GM23338 (cell line): ENCODE measurements around the gene GRAMD1A. TPM values are rescaled to one million over a fixed set of nuclear protein-coding genes. Genes with fewer than 3 reads are reported as not detected.
A peak's percentile ranks its signal among the peaks of the same experiment; 100 is the strongest.

Experiments used
- ATAC-seq: fragments of 200-7000 bp; cut with Tn5 transposase; 3 replicates; pipeline ENCODE4 v1.9.1; 2020
- DNase-seq: peaks from one replicate; pipeline ENCODE4 v3.0.0-alpha.2; 2015; ENCODE audit warnings: low spot score
- H2AFZ ChIP-seq: fragments of 200-600 bp; sonication (generic); 2 replicates; pipeline ENCODE4 v1.8.0; 2016; ENCODE audit warnings: antibody characterized with exemption, mild to moderate bottlenecking, moderate library complexity
- H3F3A ChIP-seq: fragments of 200-600 bp; sonication (generic); replicated peaks from 2 replicates; pipeline ENCODE4 v1.8.0; 2017; ENCODE audit warnings: antibody characterized with exemption, mixed run types, low read depth
- H3K27ac ChIP-seq: fragments of 200-600 bp; sonication (generic); 2 replicates; pipeline ENCODE4 v1.6.1; 2016; ENCODE audit warnings: low read depth
- H3K27me3 ChIP-seq: fragments of 200-600 bp; sonication (generic); 2 replicates; pipeline ENCODE4 v1.8.0; 2016; ENCODE audit warnings: mild to moderate bottlenecking, mixed run types, moderate library complexity; ENCODE audit not compliant: insufficient read depth
- H3K36me3 ChIP-seq: fragments of 200-600 bp; sonication (generic); 2 replicates; pipeline ENCODE4 v1.8.0; 2016; ENCODE audit warnings: mild to moderate bottlenecking; ENCODE audit not compliant: insufficient read depth
- H3K4me1 ChIP-seq: fragments of 200-600 bp; sonication (generic); 2 replicates; pipeline ENCODE4 v1.8.0; 2016; ENCODE audit warnings: mild to moderate bottlenecking, moderate library complexity; ENCODE audit not compliant: insufficient read depth
- H3K4me2 ChIP-seq: fragments of 200-600 bp; sonication (generic); 2 replicates; pipeline ENCODE4 v1.7.1; 2017; ENCODE audit warnings: mixed run types
- H3K4me3 ChIP-seq: fragments of 200-600 bp; sonication (generic); 2 replicates; pipeline ENCODE4 v1.6.1; 2016; ENCODE audit warnings: mixed run types
- H3K79me2 ChIP-seq: fragments of 200-600 bp; sonication (generic); replicated peaks from 2 replicates; pipeline ENCODE4 v1.8.0; 2017; ENCODE audit warnings: mild to moderate bottlenecking; ENCODE audit not compliant: insufficient read depth
- H3K9me2 ChIP-seq: fragments of 200-600 bp; sonication (generic); 2 replicates; pipeline ENCODE4 v1.8.0; 2017; ENCODE audit not compliant: insufficient read depth
- H4K20me1 ChIP-seq: fragments of 200-600 bp; sonication (generic); replicated peaks from 2 replicates; pipeline ENCODE4 v1.8.0; 2017; ENCODE audit warnings: mild to moderate bottlenecking; ENCODE audit not compliant: insufficient read depth
- H3K27ac Mint-ChIP-seq: 2 replicates; pipeline ENCODE4 v1.8.0; 2020; ENCODE audit warnings: inconsistent platforms, mild to moderate bottlenecking, moderate library complexity, mixed read lengths
- H3K27me3 Mint-ChIP-seq: 3 replicates; pipeline ENCODE4 v1.8.0; 2022; ENCODE audit warnings: low read depth, mild to moderate bottlenecking, moderate library complexity, mixed read lengths, inconsistent platforms; ENCODE audit not compliant: insufficient read depth, poor library complexity
- H3K36me3 Mint-ChIP-seq: 3 replicates; pipeline ENCODE4 v1.8.0; 2021; ENCODE audit warnings: low read depth, mild to moderate bottlenecking, inconsistent platforms, moderate library complexity, mixed read lengths
- H3K4me1 Mint-ChIP-seq: 3 replicates; pipeline ENCODE4 v1.8.0; 2020; ENCODE audit warnings: mild to moderate bottlenecking, inconsistent platforms, mixed read lengths
- H3K4me3 Mint-ChIP-seq: 3 replicates; pipeline ENCODE4 v1.8.0; 2021; ENCODE audit warnings: moderate library complexity, mild to moderate bottlenecking, inconsistent platforms, mixed read lengths
- H3K9me3 Mint-ChIP-seq: 3 replicates; pipeline ENCODE4 v1.8.0; 2020; ENCODE audit warnings: moderate library complexity, mild to moderate bottlenecking, inconsistent platforms, mixed read lengths
- CREB1 ChIP-seq: fragments of 250-450 bp; sonication (Bioruptor Pico); IDR thresholded peaks from 2 replicates; pipeline ENCODE4 v1.5.0; 2020; ENCODE audit warnings: low read depth, mild to moderate bottlenecking, moderate library complexity
- CTCF ChIP-seq, 2 experiments: fragments of 200-600 bp in 1 of 2; sonication (generic) in 1 of 2; conservative IDR thresholded peaks; 2 replicates each; pipeline versions ENCODE4 v1.5.1 to v1.6.1; 2016 to 2017; ENCODE audit warnings: antibody characterized with exemption in 2 of 2, low read depth in 2 of 2, mild to moderate bottlenecking in 2 of 2, moderate library complexity in 1 of 2
- ETS1 ChIP-seq: IDR thresholded peaks from 2 replicates; pipeline ENCODE4 v1.6.1; 2016; ENCODE audit warnings: antibody characterized with exemption
- EZH2 ChIP-seq: fragments of 200-600 bp; sonication (generic); IDR thresholded peaks from one replicate; pipeline ENCODE4 v1.8.0; 2017; ENCODE audit warnings: antibody characterized with exemption, mild to moderate bottlenecking, low read depth; ENCODE audit not compliant: unreplicated experiment
- EZH2phosphoT487 ChIP-seq: fragments of 200-600 bp; sonication (generic); IDR thresholded peaks from one replicate; pipeline ENCODE4 v1.8.1; 2018; ENCODE audit warnings: antibody characterized with exemption; ENCODE audit not compliant: unreplicated experiment
- JUNB ChIP-seq: IDR thresholded peaks from one replicate; pipeline ENCODE4 v1.6.1; 2016; ENCODE audit warnings: antibody characterized with exemption; ENCODE audit not compliant: unreplicated experiment
- NANOG ChIP-seq: IDR thresholded peaks from 2 replicates; pipeline ENCODE4 v1.6.1; 2016; ENCODE audit warnings: antibody characterized with exemption, borderline replicate concordance
- POLR2AphosphoS5 ChIP-seq: IDR thresholded peaks from 2 replicates; pipeline ENCODE4 v1.6.1; 2016; ENCODE audit warnings: antibody characterized with exemption, low read depth
- REST ChIP-seq: IDR thresholded peaks from one replicate; pipeline ENCODE4 v1.6.1; 2018; ENCODE audit warnings: antibody characterized with exemption; ENCODE audit not compliant: unreplicated experiment
- STAT1 ChIP-seq: IDR thresholded peaks from one replicate; pipeline ENCODE4 v1.6.1; 2016; ENCODE audit warnings: antibody characterized with exemption; ENCODE audit not compliant: unreplicated experiment
- ZNF114 ChIP-seq: fragments of 250-450 bp; sonication (Bioruptor Pico); IDR thresholded peaks from 2 replicates; pipeline ENCODE4 v1.5.0; 2020; ENCODE audit warnings: mild to moderate bottlenecking, moderate library complexity
- ZNF331 ChIP-seq: fragments of 250-450 bp; sonication (Bioruptor Pico); IDR thresholded peaks from 2 replicates; pipeline ENCODE4 v1.5.0; 2020; ENCODE audit warnings: low read depth, mild to moderate bottlenecking, moderate library complexity
- ZNF462 ChIP-seq: fragments of 250-450 bp; sonication (Bioruptor Pico); IDR thresholded peaks from 2 replicates; pipeline ENCODE4 v1.5.0; 2020; ENCODE audit warnings: mild to moderate bottlenecking, moderate library complexity
- polyA plus RNA-seq: library from polyadenylated mRNA; unstranded; fragments of >200 nt; fragmentation: Nextera tagmentation; extraction: Ambion mirVana; gene quantifications from 2 replicates; pipeline ENCODE4 v1.2.1, GENCODE V29; 2016
- total RNA-seq: library from RNA; depleted of rRNA; stranded (reverse); fragments of >200 nt; shearing (Covaris generic); gene quantifications from 2 replicates; pipeline ENCODE4 v1.2.3, GENCODE V29; 2014

GRAMD1A gene
- total and polyA plus RNA-seq, 2 experiments from 2014 or later, result 122 to 174 TPM

- Histone ChIP-seq H4K20me1 (peaks cover 59% of the 10 kb centered on the region), H2AFZ (no peak overlapping the region)
- H3K4me1 Mint-ChIP-seq, result peaks cover 30% of the 10 kb centered on the region
These were observed 4.6 kb downstream of the GRAMD1A start for GRCh38 chr19:35004517-35005255.

More at GRCh38 chr19:35004517-35005255, 4.6 kb downstream of the GRAMD1A start:
- peaks cover 17% of the 10 kb centered on the region for H3K27me3 Mint-ChIP-seq
- Histone ChIP-seq H3K27ac (peak overlapping the region; percentile 78; the same call in 1 of the 2 replicates), H3K27me3 (no peaks in the 10 kb centered on the region), H3K4me1 (peaks cover 28% of the 10 kb centered on the region), H3K79me2 (peaks cover 83% of the 10 kb centered on the region), H3F3A (peaks cover 21% of the 10 kb centered on the region; the same call in 1 of the 2 replicates), H3K9me2 (no peaks in the 10 kb centered on the region), H3K36me3 (peaks cover 26% of the 10 kb centered on the region), H3K4me3 (0 out of 2 replicates have a peak overlapping the region, but pooled peaks have one; percentile 19), H3K4me2 (no peak overlapping the region)
- H3K36me3 Mint-ChIP-seq, result peaks cover 72% of the 10 kb centered on the region
- TF ChIP-seq ETS1 (no peak), ZNF462 (CRISPR knock-in tag) (no peak), ZNF331 (CRISPR knock-in tag) (no peak), NANOG (no peak), EZH2 (no peak), POLR2AphosphoS5 (no peak; the same call in 1 of the 2 replicates), ZNF114 (CRISPR knock-in tag) (no peak), EZH2phosphoT487 (no peak), CTCF (conservative IDR thresholded peaks at IDR 0.05; ENCODE audit: low read depth in 2 of 2) (no peak), JUNB (no peak), CREB1 (CRISPR knock-in tag) (no peak), STAT1 (no peak), REST (no peak)
- H3K4me3 Mint-ChIP-seq, result peak overlapping the region; percentile 37; the same call in 1 of the 3 replicates
- H3K27ac Mint-ChIP-seq, result peak overlapping the region; percentile 74
- ATAC-seq (no peak), DNase-seq (no peak)
- H3K9me3 Mint-ChIP-seq, result no peaks in the 10 kb centered on the region; the same call in 2 of the 3 replicates
